ENCODE measurements around the gene DPYSL3. TPM values are rescaled to one million over a fixed set of nuclear protein-coding genes. Genes with fewer than 3 reads are reported as not detected.

The DPYSL3 gene
- total RNA-seq, 1 donor from 2014 or later, result 56.0 TPM

- DNase-seq (ENCODE audit: low spot score, unreplicated experiment), result no peak
- TF ChIP-seq CTCF (IDR thresholded peaks at IDR 0.05; ENCODE audit: unreplicated experiment), result no peak
- no peaks in the 10 kb centered on the region for H3K36me3 Mint-ChIP-seq (ENCODE audit: insufficient read depth)
- no peak overlapping the region for H3K4me3 Mint-ChIP-seq (ENCODE audit: low read depth)
- no peaks in the 10 kb centered on the region for H3K9me3 Mint-ChIP-seq (ENCODE audit: low read depth)
- peaks cover 56% of the 10 kb centered on the region for H3K27me3 Mint-ChIP-seq
- H3K4me1 Mint-ChIP-seq (ENCODE audit: low read depth), result peaks cover 12% of the 10 kb centered on the region
- H3K27ac Mint-ChIP-seq, result no peak overlapping the region
Measured at GRCh38 chr5:147507480-147508126, 2.3 kb downstream of the DPYSL3 start.

GRCh38 chr5:147504535-147504934 lies 5.3 kb downstream of the DPYSL3 start:
- H3K4me3 Mint-ChIP-seq (ENCODE audit: low read depth), result no peak overlapping the region
- H3K27me3 Mint-ChIP-seq, result peaks cover 29% of the 10 kb centered on the region
- no peak for TF ChIP-seq CTCF (IDR thresholded peaks at IDR 0.05; ENCODE audit: unreplicated experiment)

GRCh38 chr5:147504011-147504410 lies 5.9 kb downstream of the DPYSL3 start:
- H3K9me3 Mint-ChIP-seq (ENCODE audit: low read depth), result no peaks in the 10 kb centered on the region
- no peak for DNase-seq (ENCODE audit: low spot score, unreplicated experiment)
- peaks cover 4% of the 10 kb centered on the region for H3K4me1 Mint-ChIP-seq (ENCODE audit: low read depth)
- H3K4me3 Mint-ChIP-seq (ENCODE audit: low read depth), result no peak overlapping the region
- H3K36me3 Mint-ChIP-seq (ENCODE audit: insufficient read depth), result no peaks in the 10 kb centered on the region
- no peak for TF ChIP-seq CTCF (IDR thresholded peaks at IDR 0.05; ENCODE audit: unreplicated experiment)
- peaks cover 26% of the 10 kb centered on the region for H3K27me3 Mint-ChIP-seq
- H3K27ac Mint-ChIP-seq, result no peak overlapping the region

More at GRCh38 chr5:147504535-147504934, 5.3 kb downstream of the DPYSL3 start:
- H3K9me3 Mint-ChIP-seq (ENCODE audit: low read depth), result no peaks in the 10 kb centered on the region
- no peak for DNase-seq (ENCODE audit: low spot score, unreplicated experiment)
- peaks cover 5% of the 10 kb centered on the region for H3K4me1 Mint-ChIP-seq (ENCODE audit: low read depth)
- H3K27ac Mint-ChIP-seq, result no peak overlapping the region
- no peaks in the 10 kb centered on the region for H3K36me3 Mint-ChIP-seq (ENCODE audit: insufficient read depth)

GRCh38 chr5:147490989-147491388 lies 18.9 kb downstream of the DPYSL3 start:
- H3K4me3 Mint-ChIP-seq (ENCODE audit: low read depth), result no peak overlapping the region
- H3K4me1 Mint-ChIP-seq (ENCODE audit: low read depth), result peaks cover 4% of the 10 kb centered on the region
- H3K9me3 Mint-ChIP-seq (ENCODE audit: low read depth), result no peaks in the 10 kb centered on the region
- H3K27me3 Mint-ChIP-seq, result peaks cover 5% of the 10 kb centered on the region
- no peak for TF ChIP-seq CTCF (IDR thresholded peaks at IDR 0.05; ENCODE audit: unreplicated experiment)
- H3K27ac Mint-ChIP-seq, result no peak overlapping the region
- DNase-seq (ENCODE audit: low spot score, unreplicated experiment), result no peak
- H3K36me3 Mint-ChIP-seq (ENCODE audit: insufficient read depth), result no peaks in the 10 kb centered on the region

GRCh38 chr5:147487031-147487750 lies 22.7 kb downstream of the DPYSL3 start:
- H3K27me3 Mint-ChIP-seq, result no peaks in the 10 kb centered on the region
- H3K4me1 Mint-ChIP-seq (ENCODE audit: low read depth), result peaks cover 4% of the 10 kb centered on the region
- DNase-seq (ENCODE audit: low spot score, unreplicated experiment), result no peak
- no peaks in the 10 kb centered on the region for H3K36me3 Mint-ChIP-seq (ENCODE audit: insufficient read depth)
- no peak overlapping the region for H3K4me3 Mint-ChIP-seq (ENCODE audit: low read depth)
- TF ChIP-seq CTCF (IDR thresholded peaks at IDR 0.05; ENCODE audit: unreplicated experiment), result no peak
- no peak overlapping the region for H3K27ac Mint-ChIP-seq
- H3K9me3 Mint-ChIP-seq (ENCODE audit: low read depth), result no peaks in the 10 kb centered on the region
